K562 (cell line): ENCODE results near the gene ARHGEF10L. TPM values are rescaled to one million over a fixed set of nuclear protein-coding genes. Genes with fewer than 3 reads are reported as not detected.
A peak's percentile ranks its signal among the peaks of the same experiment; 100 is the strongest.

Source experiments
- ATAC-seq: fragments of 200-7000 bp; cut with Tn5 transposase; 3 replicates; pipeline ENCODE4 v1.9.1; 2020; ENCODE audit warnings: moderate library complexity
- BruUV-seq: library from RNA; stranded (reverse); fragments of 400-500 nt; replicated peaks from 2 replicates; lab custom pipeline; 2021; lab: Mats Ljungman, UMichigan
- CTCF ChIA-PET: fragments of 300-600 bp; formaldehyde crosslinking; extraction: SDS; loops from one replicate; lab custom pipeline; 2021; ENCODE audit warnings: low intra/inter-chr PET ratio; lab: Yijun Ruan, JAX
- POLR2A ChIA-PET: fragments of 300-600, 350-650 bp; sonication (Branson Sonifier 250); formaldehyde crosslinking; extraction: SDS; loops from one replicate; lab custom pipeline; 2021; ENCODE audit warnings: antibody characterized with exemption, inconsistent platforms; lab: Yijun Ruan, JAX
- DNase-seq, 4 experiments: peaks; one replicate each; pipeline versions ENCODE4 v3.0.0 to v3.0.0-alpha.2; 2011 to 2018; ENCODE audit warnings: low spot score in 3 of 4, mixed read lengths in 3 of 4; ENCODE audit errors: extremely low read depth in 1 of 4
- FAIRE-seq: peaks from 2 replicates; lab custom pipeline; 2011; peaks lifted over from hg19 to GRCh38; lab: Jason Lieb, UNC
- H2AFZ ChIP-seq: 2 replicates; pipeline ENCODE4 v1.6.0; 2011; ENCODE audit warnings: low read depth, low read length, control low read depth, inconsistent platforms
- H3K27ac ChIP-seq: fragments of 200-600 bp; 3 replicates; pipeline ENCODE4 v1.8.0; 2011; ENCODE audit warnings: low read depth, mild to moderate bottlenecking, control low read depth, inconsistent platforms, low read length, moderate library complexity, mixed read lengths; ENCODE audit errors: extremely low read depth
- H3K27me3 ChIP-seq, 2 experiments: fragments of 300-600 bp in 1 of 2; 2 replicates in 1 of 2; 3 replicates in 1 of 2; pipeline versions ENCODE4 v1.6.0 to v1.8.0; 2011; ENCODE audit warnings: inconsistent platforms in 2 of 2, low read length in 2 of 2, mild to moderate bottlenecking in 1 of 2, mixed read lengths in 1 of 2, moderate library complexity in 1 of 2; ENCODE audit not compliant: control insufficient read depth in 2 of 2, insufficient read depth in 2 of 2
- H3K36me3 ChIP-seq: fragments of 300-600 bp; 3 replicates; pipeline ENCODE4 v1.8.0; 2011; ENCODE audit warnings: mild to moderate bottlenecking, low read length, inconsistent platforms; ENCODE audit not compliant: control insufficient read depth, insufficient read depth
- H3K4me1 ChIP-seq, 2 experiments: fragments of 200-600 bp in 1 of 2; replicated peaks in 1 of 2; 2 replicates in 1 of 2; 3 replicates in 1 of 2; pipeline versions ENCODE4 v1.5.1 to v1.8.0; 2011; ENCODE audit warnings: inconsistent platforms in 2 of 2, low read length in 2 of 2, mild to moderate bottlenecking in 1 of 2, mixed read lengths in 1 of 2, moderate library complexity in 1 of 2; ENCODE audit not compliant: control insufficient read depth in 2 of 2, insufficient read depth in 2 of 2
- H3K4me2 ChIP-seq: 2 replicates; pipeline ENCODE4 v1.6.1; 2011; ENCODE audit warnings: low read length, control low read depth, inconsistent platforms, mixed read lengths; ENCODE audit not compliant: insufficient read depth
- H3K4me3 ChIP-seq: fragments of 200-600 bp; sonication (generic), shearing (Covaris generic); 2 replicates; pipeline ENCODE4 v1.5.1; 2016; ENCODE audit warnings: control low read depth, inconsistent platforms
- H3K79me2 ChIP-seq: fragments of 200-600 bp; 3 replicates; pipeline ENCODE4 v1.8.0; 2011; ENCODE audit warnings: low read length, inconsistent platforms; ENCODE audit not compliant: control insufficient read depth, insufficient read depth
- H3K9ac ChIP-seq, 2 experiments: 2 replicates each; pipeline versions ENCODE4 v1.6.0 to v1.6.1; 2011; ENCODE audit warnings: low read depth in 2 of 2, low read length in 2 of 2, control low read depth in 1 of 2, inconsistent platforms in 1 of 2, mild to moderate bottlenecking in 1 of 2, mixed read lengths in 1 of 2; ENCODE audit not compliant: insufficient read depth in 1 of 2
- H3K9me1 ChIP-seq: one replicate; pipeline ENCODE4 v1.6.0; 2011; ENCODE audit warnings: inconsistent platforms, mild to moderate bottlenecking, low read length, moderate library complexity; ENCODE audit not compliant: control insufficient read depth, insufficient read depth
- H3K9me3 ChIP-seq: replicated peaks from 2 replicates; pipeline ENCODE4 v1.5.1; 2011; ENCODE audit warnings: low read depth, low read length, inconsistent platforms; ENCODE audit not compliant: control insufficient read depth, insufficient read depth
- H4K20me1 ChIP-seq: replicated peaks from 2 replicates; pipeline ENCODE4 v1.6.1; 2011; ENCODE audit warnings: low read length, inconsistent platforms, mixed read lengths; ENCODE audit not compliant: control insufficient read depth, insufficient read depth
- DMBX1 ChIP-seq: fragments of 250-450 bp; sonication (Bioruptor Pico); IDR thresholded peaks from 2 replicates; pipeline ENCODE4 v1.8.0; 2022; ENCODE audit warnings: inconsistent platforms, mild to moderate bottlenecking, moderate library complexity, borderline replicate concordance
- EZH2 ChIP-seq: IDR thresholded peaks from 2 replicates; pipeline ENCODE4 v1.6.1; 2012; ENCODE audit warnings: low read depth, mild to moderate bottlenecking, inconsistent platforms, low read length, borderline replicate concordance
- MTA3 ChIP-seq: fragments of 450-650 bp; formaldehyde crosslinking; IDR thresholded peaks from 2 replicates; pipeline ENCODE4 v1.6.1; 2017; ENCODE audit warnings: mild to moderate bottlenecking, borderline replicate concordance
- MXI1 ChIP-seq: IDR thresholded peaks from 2 replicates; pipeline ENCODE4 v1.6.1; 2011; ENCODE audit warnings: low read depth, mild to moderate bottlenecking, improper control_type of control experiment, low read length
- NFIC ChIP-seq: fragments of 450-650 bp; IDR thresholded peaks from 2 replicates; pipeline ENCODE4 v1.6.1; 2017; ENCODE audit warnings: mild to moderate bottlenecking, inconsistent platforms
- NFIX ChIP-seq: fragments of 250-450 bp; sonication (Bioruptor Pico); IDR thresholded peaks from 2 replicates; pipeline ENCODE4 v1.4.0; 2020; ENCODE audit warnings: low read depth, mild to moderate bottlenecking, moderate library complexity
- PHF8 ChIP-seq: fragments of 200-600 bp; sonication (generic); IDR thresholded peaks from 2 replicates; pipeline ENCODE4 v1.6.1; 2012; ENCODE audit warnings: mixed run types, mild to moderate bottlenecking, inconsistent platforms, low read length, moderate library complexity, borderline replicate concordance
- TGIF2 ChIP-seq: sonication (generic); formaldehyde crosslinking; IDR thresholded peaks from 2 replicates; pipeline ENCODE4 v1.8.1; 2022; ENCODE audit warnings: mild to moderate bottlenecking, missing genetic modification reagents, moderate library complexity
- WHSC1 ChIP-seq: IDR thresholded peaks from one replicate; pipeline ENCODE4 v1.6.1; 2012; ENCODE audit warnings: low read length, control low read depth, inconsistent platforms
- ZNF184 ChIP-seq: sonication (generic); formaldehyde crosslinking; IDR thresholded peaks from 2 replicates; pipeline ENCODE4 v1.5.0; 2020; ENCODE audit warnings: missing genetic modification reagents
- ZNF584 ChIP-seq: fragments of 200-800 bp; sonication (Bioruptor generic); IDR thresholded peaks from 2 replicates; pipeline ENCODE4 v1.6.1; 2016; ENCODE audit warnings: low read depth, mild to moderate bottlenecking, missing genetic modification characterization, missing compliant biosample characterization
- WGBS: fragments of 100-300 bp; shearing (Covaris generic); methylation state at CpG from one replicate; pipeline ENCODE4 v1.1.6; 2016; ENCODE audit warnings: low coverage, mixed read lengths; ENCODE audit not compliant: insufficient coverage; ENCODE audit errors: missing lambda C conversion rate; 5-methylcytosine and 5-hydroxymethylcytosine counted together
- in situ Hi-C: fragments of 300-500 bp; cut with MboI; formaldehyde crosslinking; loops from 4 replicates; pipeline ENCODE4 v1.15.0; 2018; ENCODE audit warnings: inconsistent platforms, mixed read lengths
- intact Hi-C: fragments of 100-400 bp; cut with micrococcal nuclease; formaldehyde crosslinking; loops from 2 replicates; pipeline ENCODE4 v1.14.2; 2022
- polyA plus RNA-seq, 8 experiments: library from polyadenylated mRNA; depleted of rRNA in 4 of 8; stranded (reverse) in 5 of 8; unstranded in 3 of 8; fragments of >200 nt; fragmentation: Nextera tagmentation in 2 of 8; fragmentation: Illumina TruSeq in 1 of 8; extraction: Ambion mirVana in 2 of 8; extraction: Trizol in 1 of 8; gene quantifications; 2 replicates each; pipeline versions ENCODE4 v1.2.1 to v1.2.3, GENCODE V29; 2011 to 2014; ENCODE audit warnings: inconsistent platforms in 1 of 8, missing spikeins in 1 of 8
- total RNA-seq, 7 experiments: library from RNA; depleted of rRNA in 6 of 7; stranded (reverse); fragments of >200 nt in 6 of 7; fragmentation: Illumina TruSeq in 2 of 7; extraction: Trizol in 2 of 7; gene quantifications; 2 replicates each; pipeline versions ENCODE4 v1.2.1 to v1.2.3, GENCODE V29; 2011 to 2021; ENCODE audit warnings: low replicate concordance in 1 of 7

ARHGEF10L gene
- total and polyA plus RNA-seq, 9 of the 15 experiments (the other 6 are each of a cell fraction or from before 2014, with no cell fraction given): 0.09 to 0.13 TPM; not detected in 7

DNA sequence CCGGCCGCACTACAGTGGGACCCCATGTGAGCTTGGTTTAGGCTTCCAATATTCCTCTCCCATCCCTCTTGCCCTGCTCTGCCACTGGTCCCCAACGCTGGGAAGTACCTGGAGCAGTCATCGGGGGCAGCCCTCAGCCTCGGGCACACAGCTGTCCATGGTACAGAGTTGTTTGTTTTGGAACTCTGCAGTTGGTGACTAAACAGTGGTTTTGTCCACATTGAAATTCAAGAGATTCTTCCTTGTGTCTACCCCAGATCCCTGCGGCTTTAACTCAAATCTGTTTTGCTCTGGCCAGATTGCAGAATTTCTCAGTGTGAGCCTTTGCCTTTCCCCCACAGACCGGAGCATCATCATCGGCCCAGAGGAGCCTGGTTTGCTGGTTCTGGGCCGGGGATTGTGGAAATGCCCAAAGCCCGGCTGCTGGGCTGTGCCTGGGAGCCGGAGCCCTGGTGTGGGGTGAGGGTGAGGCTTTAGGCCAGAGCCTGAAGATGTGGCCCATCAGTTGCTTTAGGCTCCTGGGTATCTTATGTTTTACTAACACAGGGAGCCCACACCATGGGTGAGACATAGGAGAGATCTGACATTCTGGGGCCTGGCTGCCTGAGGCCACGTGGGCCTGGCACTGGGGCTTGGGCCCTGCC lies 93.2 kb downstream of the ARHGEF10L start (continued):
- TF ChIP-seq EZH2 (no peak), ZNF184 (CRISPR knock-in tag) (no peak), ZNF584 (CRISPR knock-in tag) (no peak)

DNA sequence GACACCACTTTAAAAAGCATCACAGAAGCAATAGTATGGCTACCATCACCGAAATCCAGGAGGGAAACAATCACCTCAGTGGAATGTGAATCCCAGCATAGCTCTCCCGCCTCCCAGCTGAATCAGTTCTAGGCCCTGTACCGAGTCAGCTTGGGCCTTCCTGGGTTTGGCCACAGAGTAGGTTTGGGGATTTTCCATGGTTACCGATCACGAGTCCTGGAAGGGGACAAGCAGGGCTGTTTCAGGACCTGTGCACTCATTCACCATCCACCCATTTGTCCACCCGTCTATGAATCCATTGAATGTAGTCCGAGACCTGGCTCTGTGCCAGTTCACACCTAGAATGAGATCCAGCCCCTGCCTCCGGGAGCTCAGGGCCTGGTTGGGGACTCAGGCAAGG lies 94.2 kb downstream of the ARHGEF10L start:
- DNase-seq: peak in 2 of 4 experiments; percentile 21 to 23
- Histone ChIP-seq H3K79me2 (no peaks in the 10 kb centered on the region), H3K27ac (no peak overlapping the region), H3K4me2 (no peak overlapping the region), H3K4me1 (no peaks in the 10 kb centered on the region; a peak in 3 of 5 replicates), H3K9me3 (no peaks in the 10 kb centered on the region), H4K20me1 (peaks cover 22% of the 10 kb centered on the region), H3K4me3 (no peak overlapping the region), H3K9ac (no peak overlapping the region), H3K27me3 (peaks cover 15 to 64% of the 10 kb centered on the region in 2 experiments; a peak in 4 of 5 replicates), H2AFZ (no peak overlapping the region), H3K9me1 (no peaks in the 10 kb centered on the region), H3K36me3 (no peaks in the 10 kb centered on the region)
- POLR2A ChIA-PET: no interaction called here
- in situ Hi-C loops (no loop called here), intact Hi-C loops (no loop called here)
- BruUV-seq: no TSS peak
- no peak for ATAC-seq
- FAIRE-seq: no peak
- TF ChIP-seq MTA3 (no peak), DMBX1 (CRISPR knock-in tag) (no peak), NFIC (peak; percentile 93), MXI1 (no peak), PHF8 (no peak), WHSC1 (no peak), TGIF2 (CRISPR knock-in tag) (no peak), NFIX (CRISPR knock-in tag) (peak; percentile 39; the same call in 1 of the 2 replicates)
- WGBS: 2% methylated on average over 8 of the region's 8 CpGs
- CTCF ChIA-PET: no interaction called here
